Activated T-cell treated with anti-CD3 and anti-CD28 coated beads for 4 hours (primary cell): ENCODE results near the gene SLC38A9.

Experiments used
- DNase-seq: peaks from one replicate; pipeline ENCODE4 v3.0.0-alpha.2; 2020

Gene SLC38A9

DNA sequence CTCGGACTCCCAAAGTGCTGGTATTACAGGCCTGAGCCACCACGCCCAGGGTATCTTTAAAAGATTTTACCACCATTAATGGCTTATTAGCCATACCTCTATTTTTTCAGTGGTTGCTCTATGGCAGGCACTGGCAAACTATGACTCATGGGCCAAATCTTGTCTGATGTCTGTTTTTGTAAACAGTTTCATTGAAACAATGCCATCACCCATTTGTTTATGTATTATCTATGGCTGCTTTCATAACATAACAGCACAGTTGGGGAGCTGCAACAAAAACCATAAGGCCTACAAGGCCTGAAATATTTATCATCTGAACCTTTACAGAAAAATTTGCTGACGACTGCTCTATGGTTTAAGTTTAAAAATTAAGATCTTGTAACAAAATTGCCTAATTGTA is 66.8 kb downstream of the SLC38A9 start:
- no peak for DNase-seq

- no peak for DNase-seq
These were observed 73.7 kb downstream of the SLC38A9 start for GRCh38 chr5:55638455-55638854.

DNA sequence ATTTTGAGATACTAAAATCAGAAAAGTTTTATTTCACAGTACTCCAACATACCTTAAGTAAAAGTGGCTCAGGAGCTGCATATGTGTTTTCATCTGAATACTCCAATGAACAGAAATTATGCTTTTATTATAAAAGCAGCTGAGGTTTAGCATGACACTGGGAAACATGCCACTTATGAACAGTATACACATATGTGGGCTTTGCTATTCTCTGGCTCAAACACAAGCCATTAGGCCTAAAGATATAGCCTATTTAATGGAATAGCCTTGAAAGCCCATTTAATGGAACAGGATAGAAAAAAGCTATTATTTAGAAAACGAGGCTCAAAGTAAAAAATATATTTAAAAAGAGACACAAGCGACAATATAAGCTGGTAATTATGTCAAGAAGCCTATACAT is 74.1 kb downstream of the SLC38A9 start:
- DNase-seq, result no peak

GRCh38 chr5:55636683-55637082 is 75.4 kb downstream of the SLC38A9 start:
- DNase-seq, result no peak

DNA sequence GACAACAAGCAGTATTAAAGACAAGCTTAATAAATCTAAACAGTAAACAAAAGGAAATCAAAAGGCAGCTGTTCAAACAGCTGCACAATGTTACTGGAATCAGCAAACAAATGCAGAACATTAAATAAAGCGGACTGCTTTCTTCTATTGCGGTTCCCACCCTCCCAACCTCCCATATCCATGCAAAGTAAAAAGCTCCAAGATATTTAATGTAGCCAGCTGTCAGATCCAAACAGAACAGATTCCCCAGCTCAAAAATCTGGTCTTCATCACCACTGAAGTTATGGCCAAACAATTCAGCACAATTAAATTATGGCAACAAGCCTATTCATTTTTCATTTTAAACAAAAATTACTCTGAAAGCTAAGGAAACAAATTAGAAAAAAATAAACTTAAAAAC is 75.9 kb downstream of the SLC38A9 start:
- no peak for DNase-seq

DNA sequence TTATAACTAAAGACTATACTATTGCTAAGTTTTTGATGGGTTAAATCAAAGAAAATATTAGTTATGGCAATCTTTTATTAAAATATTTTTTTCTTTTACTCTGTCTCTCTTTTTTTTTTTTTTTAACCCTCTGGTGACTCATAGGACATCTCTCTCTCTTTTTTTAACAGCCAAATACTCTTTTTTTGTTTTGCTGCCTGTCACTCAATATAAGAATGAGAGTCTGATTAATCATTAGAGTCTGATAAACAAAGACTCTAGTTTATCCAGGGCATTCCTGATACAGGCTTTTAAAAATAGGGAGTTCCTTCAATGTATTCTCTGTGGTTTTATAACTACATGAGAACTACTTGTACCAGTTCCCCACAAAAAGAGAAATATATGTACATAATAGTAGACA is 77.3 kb downstream of the SLC38A9 start:
- no peak for DNase-seq

- no peak for DNase-seq
These were observed 77.8 kb downstream of the SLC38A9 start for GRCh38 chr5:55634209-55634805.

DNA sequence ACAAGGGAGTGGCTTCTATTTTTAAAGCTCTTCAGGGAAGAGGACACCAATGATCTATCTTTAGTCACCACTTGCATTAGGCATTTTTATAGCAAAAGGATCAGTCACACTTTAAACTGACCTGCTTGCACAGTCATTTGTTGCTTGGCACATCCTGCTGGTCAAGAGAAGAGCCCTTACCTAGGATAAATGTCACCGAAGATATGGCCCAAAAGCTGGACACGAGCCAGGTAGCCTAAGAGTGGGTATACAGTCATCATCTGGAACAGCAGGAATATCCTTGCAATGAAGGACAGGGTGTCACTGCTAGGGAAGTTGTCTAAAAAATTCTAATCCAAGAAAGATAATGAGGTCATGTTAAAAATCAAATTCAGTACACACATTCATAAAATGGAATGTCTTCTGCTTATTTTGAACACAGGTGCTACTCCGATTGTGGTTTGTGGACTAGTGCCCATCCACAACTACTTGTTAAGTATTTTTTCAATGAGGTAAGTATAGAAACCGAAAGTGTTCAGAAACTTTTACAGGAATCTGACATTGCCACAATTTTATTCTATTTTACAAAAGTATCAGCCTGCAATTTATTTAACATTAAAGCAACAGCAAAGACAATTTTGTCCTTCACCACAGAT is 78.4 kb downstream of the SLC38A9 start:
- no peak for DNase-seq

GRCh38 chr5:55629815-55630214 is 82.3 kb downstream of the SLC38A9 start:
- DNase-seq, result no peak

DNA sequence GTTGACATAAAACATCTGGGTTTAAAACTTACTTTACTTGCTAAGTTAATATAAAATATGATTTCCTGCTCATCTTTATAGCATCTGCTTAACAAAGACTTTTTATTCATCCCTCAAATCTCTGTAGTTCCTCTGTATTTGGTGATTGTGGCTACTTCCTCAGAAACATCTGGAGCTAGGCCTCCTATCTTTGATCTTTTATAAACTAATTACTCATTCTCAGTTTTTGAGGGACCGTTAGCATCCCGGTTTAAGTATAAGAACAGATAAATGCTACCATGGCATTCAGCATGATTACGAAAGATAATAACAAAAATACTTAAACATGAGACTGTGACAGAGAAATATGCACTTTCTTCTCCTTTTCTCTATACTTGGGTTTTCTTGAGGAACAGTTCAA is 85.3 kb downstream of the SLC38A9 start:
- no peak for DNase-seq

- DNase-seq, result no peak
These were observed 86.2 kb downstream of the SLC38A9 start for GRCh38 chr5:55625913-55626312.

DNA sequence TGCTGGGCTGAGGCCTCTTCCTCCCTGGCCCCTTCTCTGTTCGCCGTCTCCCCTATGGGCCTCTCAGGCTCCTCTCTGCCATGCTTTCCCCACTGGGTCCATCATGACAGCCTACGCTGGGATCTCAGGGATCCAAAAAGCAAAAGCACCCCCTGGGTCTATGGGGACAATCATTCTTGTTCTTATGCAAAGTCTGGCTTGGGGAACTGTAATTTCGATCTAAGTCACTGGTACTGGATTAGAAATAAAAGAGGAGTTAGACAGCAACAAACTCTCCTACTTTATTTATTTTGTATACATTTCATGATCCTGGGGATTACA is 86.6 kb downstream of the SLC38A9 start:
- no peak for DNase-seq

DNA sequence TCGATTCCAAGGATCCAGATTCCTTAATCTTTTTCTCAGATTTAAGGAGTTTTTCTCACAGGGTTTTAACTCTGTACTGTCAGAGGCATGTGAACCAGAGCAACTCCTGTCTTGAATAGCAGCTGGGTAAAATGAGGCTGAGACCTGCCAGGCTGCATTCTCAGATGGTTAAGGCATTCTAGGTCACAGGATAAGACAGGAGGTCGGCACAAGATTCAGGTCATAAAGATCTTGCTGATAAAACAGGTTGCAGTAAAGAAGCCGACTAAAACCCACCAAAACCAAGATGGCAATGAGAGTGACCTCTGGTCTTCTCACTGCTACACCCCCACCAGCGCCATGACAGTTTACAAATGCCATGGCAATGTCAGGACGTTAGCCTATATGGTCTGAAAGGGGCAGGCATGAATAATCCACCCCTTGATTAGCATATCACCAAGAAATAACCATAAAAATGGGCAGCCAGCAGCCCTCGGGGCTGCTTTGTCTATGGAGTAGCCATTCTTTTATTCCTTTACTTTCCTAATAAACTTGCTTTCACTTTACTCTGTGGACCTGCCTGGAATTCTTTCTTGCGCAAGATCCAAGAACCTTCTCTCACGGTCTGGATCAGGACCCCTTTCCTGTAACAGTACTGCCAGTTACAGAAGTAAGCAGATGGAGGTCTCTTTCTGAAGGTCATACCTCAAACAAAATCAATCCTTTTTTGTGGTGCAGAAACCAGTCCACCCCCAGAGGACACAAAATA is 87.1 kb downstream of the SLC38A9 start:
- DNase-seq, result no peak

DNA sequence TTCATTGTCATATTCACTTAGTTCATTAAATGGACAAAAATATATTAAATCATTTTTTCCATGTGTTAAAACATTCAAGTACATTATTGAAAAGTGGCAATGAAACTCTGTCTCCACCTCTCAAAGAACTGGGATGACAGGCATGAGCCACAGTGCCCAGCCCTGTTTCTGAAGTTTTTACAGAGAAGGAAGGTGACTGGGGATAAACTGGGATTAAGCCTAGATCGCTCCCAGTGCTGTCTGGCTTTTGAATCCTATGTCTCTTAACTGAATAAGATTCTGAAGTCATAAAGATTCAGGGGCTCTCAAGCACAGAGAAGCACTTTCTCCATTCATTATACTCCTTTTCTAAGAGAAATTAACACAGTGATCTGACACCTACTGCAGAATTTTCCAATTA is 88.3 kb downstream of the SLC38A9 start:
- no peak for DNase-seq

DNA sequence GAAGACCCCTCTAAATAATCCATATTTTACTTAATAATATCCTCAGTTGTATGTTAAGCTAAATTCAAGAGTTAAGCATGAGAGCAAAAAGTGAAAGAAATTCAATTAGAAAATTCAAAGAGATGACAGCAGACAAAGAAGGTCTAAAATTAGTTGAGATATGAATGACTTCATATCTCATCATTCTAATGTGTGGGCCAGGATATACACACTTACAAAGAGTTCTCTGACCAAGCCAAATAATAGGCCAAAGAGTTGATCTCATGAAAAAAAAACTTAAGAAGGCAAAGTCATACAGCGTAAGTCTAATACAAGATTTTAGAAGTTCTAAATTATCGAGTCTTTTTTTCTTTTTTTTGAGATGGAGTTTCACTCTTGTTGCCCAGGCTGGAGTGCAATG is 89.7 kb downstream of the SLC38A9 start:
- DNase-seq, result no peak

GRCh38 chr5:55621229-55621628 is 90.9 kb downstream of the SLC38A9 start:
- DNase-seq, result no peak

GRCh38 chr5:55620766-55621160 is 91.4 kb downstream of the SLC38A9 start:
- no peak for DNase-seq

DNA sequence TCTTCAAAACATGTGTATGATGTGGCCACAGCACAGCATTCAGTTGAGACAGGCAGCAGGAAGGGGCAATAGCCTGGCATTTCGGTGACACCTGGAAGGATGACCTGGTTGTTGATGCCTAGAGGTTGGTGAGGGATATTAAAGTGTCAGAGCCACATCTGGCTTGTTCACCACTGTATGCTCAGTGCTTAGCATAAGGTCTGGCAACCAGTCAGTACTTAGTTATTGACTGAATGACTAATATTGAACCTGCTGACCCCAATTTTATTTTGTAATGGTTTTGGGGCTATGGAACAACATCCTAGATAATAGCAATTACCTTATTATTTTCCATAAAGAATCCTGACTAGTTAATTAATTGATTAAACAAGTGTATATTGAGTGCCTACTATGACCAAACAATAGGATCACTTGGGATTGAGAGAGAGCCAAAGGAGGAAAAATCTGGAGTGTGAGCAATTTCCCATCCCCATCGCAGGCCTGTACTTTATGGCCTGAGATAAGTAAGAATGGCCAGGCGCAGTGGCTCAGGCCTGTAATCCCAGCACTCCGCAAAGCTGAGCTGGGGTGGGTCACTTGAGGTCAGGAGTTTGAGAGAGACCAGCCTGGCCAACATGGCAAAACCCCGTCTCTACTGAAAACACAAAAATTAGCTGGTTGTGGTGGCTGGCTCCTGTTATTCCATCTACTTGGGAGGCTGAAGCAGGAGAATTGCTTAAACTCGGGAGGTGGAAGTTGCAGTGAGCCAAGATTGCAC is 91.9 kb downstream of the SLC38A9 start:
- DNase-seq, result no peak

DNA sequence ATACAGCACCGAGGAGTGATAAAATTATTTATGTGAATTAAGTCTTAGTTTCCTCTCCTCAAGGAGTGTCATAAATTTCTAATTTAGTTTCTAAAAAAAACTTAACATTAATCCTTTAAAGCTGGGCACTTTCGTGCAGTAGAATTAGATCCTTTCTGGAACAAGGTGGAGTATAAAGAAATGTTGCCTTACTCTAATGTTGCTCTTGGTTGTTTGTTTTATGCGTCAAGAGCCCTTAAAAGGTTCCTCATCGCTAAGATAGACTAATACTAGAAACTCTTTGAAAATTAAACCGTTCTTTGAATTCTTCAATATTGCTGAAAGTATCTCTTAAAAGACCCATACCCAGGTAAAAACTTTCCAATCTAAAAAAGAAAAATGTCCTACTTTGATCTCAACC is 93.8 kb downstream of the SLC38A9 start:
- DNase-seq, result no peak

DNA sequence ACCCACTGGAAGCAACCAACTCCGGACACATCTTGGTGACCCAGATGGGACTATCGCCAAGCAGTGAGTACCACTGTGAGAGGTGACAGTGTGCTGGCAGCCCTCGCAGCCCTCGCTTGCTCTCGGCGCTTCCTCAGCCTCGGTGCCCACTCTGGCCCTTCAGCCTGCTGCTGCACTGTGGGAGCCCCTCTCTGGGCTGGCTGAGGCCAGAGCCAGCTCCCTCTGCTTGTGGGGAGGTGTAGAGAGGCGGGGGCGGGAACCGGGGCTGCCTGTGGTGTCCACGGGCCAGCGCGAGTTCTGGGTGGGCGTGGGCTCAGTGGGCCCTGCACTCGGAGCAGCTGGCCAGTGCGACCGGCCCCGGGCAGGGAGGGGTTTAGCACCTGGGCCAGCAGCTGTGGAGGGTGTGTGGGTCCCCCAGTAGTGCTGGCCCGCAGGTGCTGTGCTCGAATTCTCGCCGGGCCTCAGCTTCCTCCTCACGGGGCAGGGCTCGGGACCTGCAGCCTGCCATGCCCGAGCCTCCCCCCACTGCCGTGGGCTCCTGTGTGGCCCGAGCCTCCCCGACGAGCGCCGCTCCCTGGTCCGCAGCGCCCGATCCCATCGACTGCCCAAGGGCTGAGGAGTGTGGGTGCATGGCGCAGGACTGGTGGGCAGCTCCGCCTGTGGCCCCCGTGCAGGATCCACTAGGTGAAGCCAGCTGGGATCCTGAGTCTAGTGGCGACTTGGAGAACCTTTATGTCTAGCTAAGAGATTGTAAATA is 98.8 kb downstream of the SLC38A9 start:
- no peak for DNase-seq

DNA sequence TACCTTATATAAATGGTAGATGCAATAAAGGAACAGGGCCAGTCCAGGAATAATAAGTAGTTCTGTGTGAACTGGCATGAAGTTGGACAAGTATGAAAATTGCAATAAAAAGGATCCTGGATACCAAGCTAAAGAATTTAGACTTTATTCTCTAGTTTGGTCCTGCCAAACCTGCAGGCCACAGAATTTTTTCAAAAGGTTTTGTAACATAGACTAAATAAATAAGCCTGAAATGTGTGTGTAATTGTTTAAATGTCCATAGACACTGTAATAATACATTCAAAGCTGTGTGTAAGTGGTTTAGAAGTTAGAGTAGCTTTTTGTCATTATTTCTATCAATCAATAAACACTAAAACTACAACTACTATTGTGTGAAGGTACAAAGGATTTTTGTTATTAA is 101.6 kb downstream of the SLC38A9 start:
- no peak for DNase-seq

GRCh38 chr5:55609413-55609812 is 102.7 kb downstream of the SLC38A9 start:
- no peak for DNase-seq
